Neural cell (in vitro differentiated cells): ENCODE data around the gene MYO9B. TPM values are rescaled to one million over a fixed set of nuclear protein-coding genes. Genes with fewer than 3 reads are reported as not detected.

ENCODE experiments used
- H2AFZ ChIP-seq: fragments of 200-600, 300-800 bp; sonication (generic), shearing (Covaris generic); 2 replicates; pipeline ENCODE4 v1.6.0; 2014; ENCODE audit warnings: low read depth, mild to moderate bottlenecking, antibody characterized with exemption, low read length, moderate library complexity
- H3F3A ChIP-seq: fragments of 200-600 bp; shearing (Covaris generic); 2 replicates; pipeline ENCODE4 v1.6.1; 2016; ENCODE audit warnings: mild to moderate bottlenecking, moderate library complexity, mixed read lengths, antibody characterized with exemption, low read length; ENCODE audit not compliant: insufficient read depth, poor library complexity, severe bottlenecking
- H3K27ac ChIP-seq: fragments of 200-600, 300-800 bp; sonication (generic), shearing (Covaris generic); 2 replicates; pipeline ENCODE4 v1.5.1; 2014; ENCODE audit warnings: mild to moderate bottlenecking, low read length, moderate library complexity
- H3K27me3 ChIP-seq: fragments of 300-800, 200-600 bp; sonication (generic), shearing (Covaris generic); 2 replicates; pipeline ENCODE4 v1.6.0; 2014; ENCODE audit warnings: mild to moderate bottlenecking, low read depth, low read length, moderate library complexity; ENCODE audit not compliant: insufficient read depth
- H3K36me3 ChIP-seq: fragments of 300-800, 200-600 bp; sonication (generic), shearing (Covaris generic); 2 replicates; pipeline ENCODE4 v1.5.1; 2014; ENCODE audit warnings: mild to moderate bottlenecking, antibody characterized with exemption, low read length, moderate library complexity; ENCODE audit not compliant: insufficient read depth
- H3K4me2 ChIP-seq: fragments of 300-800, 200-600 bp; sonication (generic), shearing (Covaris generic); 2 replicates; pipeline ENCODE4 v1.6.0; 2014; ENCODE audit warnings: mild to moderate bottlenecking, low read length
- H3K4me3 ChIP-seq: fragments of 300-800, 200-600 bp; sonication (generic), shearing (Covaris generic); 2 replicates; pipeline ENCODE4 v1.5.1; 2014; ENCODE audit warnings: mild to moderate bottlenecking, low read length, moderate library complexity
- H3K79me2 ChIP-seq: fragments of 200-600 bp; shearing (Covaris generic); replicated peaks from 2 replicates; pipeline ENCODE4 v1.6.0; 2014; ENCODE audit warnings: mild to moderate bottlenecking, low read length, moderate library complexity; ENCODE audit not compliant: insufficient read depth
- H3K9ac ChIP-seq: fragments of 300-800, 200-600 bp; sonication (generic), shearing (Covaris generic); 2 replicates; pipeline ENCODE4 v1.6.1; 2016; ENCODE audit warnings: mild to moderate bottlenecking, low read length, mixed read lengths
- H3K9me2 ChIP-seq: fragments of 200-600 bp; shearing (Covaris generic); 2 replicates; pipeline ENCODE4 v1.6.1; 2016; ENCODE audit warnings: mild to moderate bottlenecking, low read length, mixed read lengths; ENCODE audit not compliant: insufficient read depth
- H3K9me3 ChIP-seq: fragments of 200-600, 300-800 bp; sonication (generic), shearing (Covaris generic); 2 replicates; pipeline ENCODE4 v1.6.1; 2016; ENCODE audit warnings: mild to moderate bottlenecking, mixed run types, low read length, moderate library complexity, mixed read lengths
- H4K20me1 ChIP-seq: fragments of 200-600 bp; shearing (Covaris generic); 2 replicates; pipeline ENCODE4 v1.6.1; 2016; ENCODE audit warnings: mild to moderate bottlenecking, mixed run types; ENCODE audit not compliant: insufficient read depth
- EP300 ChIP-seq: fragments of 450-650 bp; conservative IDR thresholded peaks from 2 replicates; pipeline ENCODE4 v1.6.1; 2014; ENCODE audit warnings: antibody characterized with exemption, mild to moderate bottlenecking, moderate library complexity; ENCODE audit not compliant: poor library complexity, severe bottlenecking
- EZH2 ChIP-seq: fragments of 200-600, 300-800 bp; shearing (Covaris generic), sonication (generic); IDR thresholded peaks from 2 replicates; pipeline ENCODE4 v1.6.1; 2014; ENCODE audit warnings: antibody characterized with exemption, low read length, borderline replicate concordance, mild to moderate bottlenecking; ENCODE audit not compliant: insufficient read depth, poor library complexity, severe bottlenecking
- MXI1 ChIP-seq: fragments of 450-650 bp; conservative IDR thresholded peaks from 2 replicates; pipeline ENCODE4 v1.6.1; 2014; ENCODE audit warnings: antibody characterized with exemption, mild to moderate bottlenecking; ENCODE audit not compliant: poor library complexity, severe bottlenecking
- POLR2AphosphoS5 ChIP-seq: IDR thresholded peaks from 2 replicates; pipeline ENCODE4 v1.6.1; 2012
- RAD21 ChIP-seq: fragments of 450-650 bp; conservative IDR thresholded peaks from 2 replicates; pipeline ENCODE4 v1.6.1; 2014; ENCODE audit warnings: antibody characterized with exemption, mild to moderate bottlenecking, moderate library complexity
- SMC3 ChIP-seq: fragments of 450-650 bp; conservative IDR thresholded peaks from 2 replicates; pipeline ENCODE4 v1.6.1; 2014; ENCODE audit warnings: antibody characterized with exemption, mild to moderate bottlenecking, moderate library complexity; ENCODE audit not compliant: poor library complexity
- TAF1 ChIP-seq: IDR thresholded peaks from 2 replicates; pipeline ENCODE4 v1.6.1; 2012; ENCODE audit warnings: low read depth
- polyA plus RNA-seq: library from polyadenylated mRNA; depleted of rRNA; stranded (reverse); fragments of >200 nt; gene quantifications from 2 replicates; pipeline ENCODE4 v1.2.3, GENCODE V29; 2014
- TF ChIP-seq, protein P1 (sequence below): fragments of 450-650 bp; IDR thresholded peaks from 2 replicates; pipeline ENCODE4 v1.5.1; 2014; ENCODE audit warnings: antibody characterized with exemption, mild to moderate bottlenecking, moderate library complexity; ENCODE audit not compliant: poor library complexity, severe bottlenecking
- TF ChIP-seq, protein P2 (sequence below): IDR thresholded peaks from 2 replicates; pipeline ENCODE4 v1.6.1; 2012; ENCODE audit warnings: borderline replicate concordance

MYO9B gene
- polyA plus RNA-seq, 1 donor from 2014 or later = 27.2 TPM

DNA sequence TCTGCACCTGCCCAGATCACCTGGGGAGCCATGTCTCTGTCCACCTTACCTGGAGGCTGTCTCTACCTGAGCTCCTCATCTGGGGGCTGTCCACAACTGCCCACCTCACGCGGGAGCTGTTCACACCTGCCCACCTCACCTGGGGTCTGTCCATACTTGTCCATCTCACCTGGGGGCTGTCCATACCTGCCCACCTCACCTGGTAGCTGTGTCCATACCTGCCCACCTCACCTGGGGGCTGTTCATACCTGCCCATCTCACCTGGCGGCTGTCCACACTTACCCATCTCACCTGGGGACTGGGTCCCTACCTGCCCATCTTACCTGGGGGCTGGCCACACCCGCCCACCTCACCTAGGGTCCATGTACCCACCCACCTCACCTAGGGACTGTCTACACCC, 38.9 kb upstream of the MYO9B start:
- Histone ChIP-seq H3K4me3 (no peak overlapping the region), H3K4me2 (no peak overlapping the region), H3F3A (no peaks in the 10 kb centered on the region), H3K9me2 (no peaks in the 10 kb centered on the region), H3K27ac (no peak overlapping the region), H4K20me1 (no peaks in the 10 kb centered on the region), H3K9me3 (no peaks in the 10 kb centered on the region), H3K36me3 (no peaks in the 10 kb centered on the region), H3K9ac (no peak overlapping the region), H2AFZ (no peak overlapping the region), H3K27me3 (no peaks in the 10 kb centered on the region), H3K79me2 (no peaks in the 10 kb centered on the region)
- TF ChIP-seq POLR2AphosphoS5 (no peak), MXI1 (no peak), RAD21 (no peak), SMC3 (no peak), EZH2 (no peak), TAF1 (no peak), EP300 (no peak)
- TF ChIP-seq, protein P1, sequence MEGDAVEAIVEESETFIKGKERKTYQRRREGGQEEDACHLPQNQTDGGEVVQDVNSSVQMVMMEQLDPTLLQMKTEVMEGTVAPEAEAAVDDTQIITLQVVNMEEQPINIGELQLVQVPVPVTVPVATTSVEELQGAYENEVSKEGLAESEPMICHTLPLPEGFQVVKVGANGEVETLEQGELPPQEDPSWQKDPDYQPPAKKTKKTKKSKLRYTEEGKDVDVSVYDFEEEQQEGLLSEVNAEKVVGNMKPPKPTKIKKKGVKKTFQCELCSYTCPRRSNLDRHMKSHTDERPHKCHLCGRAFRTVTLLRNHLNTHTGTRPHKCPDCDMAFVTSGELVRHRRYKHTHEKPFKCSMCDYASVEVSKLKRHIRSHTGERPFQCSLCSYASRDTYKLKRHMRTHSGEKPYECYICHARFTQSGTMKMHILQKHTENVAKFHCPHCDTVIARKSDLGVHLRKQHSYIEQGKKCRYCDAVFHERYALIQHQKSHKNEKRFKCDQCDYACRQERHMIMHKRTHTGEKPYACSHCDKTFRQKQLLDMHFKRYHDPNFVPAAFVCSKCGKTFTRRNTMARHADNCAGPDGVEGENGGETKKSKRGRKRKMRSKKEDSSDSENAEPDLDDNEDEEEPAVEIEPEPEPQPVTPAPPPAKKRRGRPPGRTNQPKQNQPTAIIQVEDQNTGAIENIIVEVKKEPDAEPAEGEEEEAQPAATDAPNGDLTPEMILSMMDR = no peak
- TF ChIP-seq, protein P2, sequence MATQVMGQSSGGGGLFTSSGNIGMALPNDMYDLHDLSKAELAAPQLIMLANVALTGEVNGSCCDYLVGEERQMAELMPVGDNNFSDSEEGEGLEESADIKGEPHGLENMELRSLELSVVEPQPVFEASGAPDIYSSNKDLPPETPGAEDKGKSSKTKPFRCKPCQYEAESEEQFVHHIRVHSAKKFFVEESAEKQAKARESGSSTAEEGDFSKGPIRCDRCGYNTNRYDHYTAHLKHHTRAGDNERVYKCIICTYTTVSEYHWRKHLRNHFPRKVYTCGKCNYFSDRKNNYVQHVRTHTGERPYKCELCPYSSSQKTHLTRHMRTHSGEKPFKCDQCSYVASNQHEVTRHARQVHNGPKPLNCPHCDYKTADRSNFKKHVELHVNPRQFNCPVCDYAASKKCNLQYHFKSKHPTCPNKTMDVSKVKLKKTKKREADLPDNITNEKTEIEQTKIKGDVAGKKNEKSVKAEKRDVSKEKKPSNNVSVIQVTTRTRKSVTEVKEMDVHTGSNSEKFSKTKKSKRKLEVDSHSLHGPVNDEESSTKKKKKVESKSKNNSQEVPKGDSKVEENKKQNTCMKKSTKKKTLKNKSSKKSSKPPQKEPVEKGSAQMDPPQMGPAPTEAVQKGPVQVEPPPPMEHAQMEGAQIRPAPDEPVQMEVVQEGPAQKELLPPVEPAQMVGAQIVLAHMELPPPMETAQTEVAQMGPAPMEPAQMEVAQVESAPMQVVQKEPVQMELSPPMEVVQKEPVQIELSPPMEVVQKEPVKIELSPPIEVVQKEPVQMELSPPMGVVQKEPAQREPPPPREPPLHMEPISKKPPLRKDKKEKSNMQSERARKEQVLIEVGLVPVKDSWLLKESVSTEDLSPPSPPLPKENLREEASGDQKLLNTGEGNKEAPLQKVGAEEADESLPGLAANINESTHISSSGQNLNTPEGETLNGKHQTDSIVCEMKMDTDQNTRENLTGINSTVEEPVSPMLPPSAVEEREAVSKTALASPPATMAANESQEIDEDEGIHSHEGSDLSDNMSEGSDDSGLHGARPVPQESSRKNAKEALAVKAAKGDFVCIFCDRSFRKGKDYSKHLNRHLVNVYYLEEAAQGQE = no peak

DNA sequence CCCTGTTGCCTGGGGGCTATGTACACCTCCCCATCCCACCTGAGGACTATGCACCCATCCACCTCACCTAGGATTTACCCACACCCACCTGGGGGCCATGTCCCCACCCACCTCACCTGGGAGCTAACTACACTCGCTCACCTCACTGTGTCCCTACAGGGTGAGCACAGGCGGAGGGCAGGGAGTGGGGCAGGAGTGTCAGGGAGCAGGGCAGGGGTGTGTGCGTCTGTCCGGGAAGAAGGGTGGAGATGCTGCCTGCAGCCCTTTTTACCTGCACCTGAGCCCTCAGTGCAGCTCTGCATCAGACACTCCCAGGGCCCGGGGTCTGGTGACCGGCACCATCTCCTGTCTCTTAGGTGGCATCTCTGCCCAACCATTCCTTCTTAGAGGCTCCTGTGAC, 38.4 kb upstream of the MYO9B start:
- H3F3A ChIP-seq = no peaks in the 10 kb centered on the region
- H2AFZ ChIP-seq = no peak overlapping the region
- no peaks in the 10 kb centered on the region for H3K36me3 ChIP-seq
- H3K9ac ChIP-seq = no peak overlapping the region
- no peak overlapping the region for H3K27ac ChIP-seq
- no peak overlapping the region for H3K4me3 ChIP-seq
- no peaks in the 10 kb centered on the region for H3K79me2 ChIP-seq
- TF ChIP-seq EZH2 = no peak
- no peaks in the 10 kb centered on the region for H3K9me2 ChIP-seq
- H3K4me2 ChIP-seq = no peak overlapping the region
- H4K20me1 ChIP-seq = no peaks in the 10 kb centered on the region
- no peaks in the 10 kb centered on the region for H3K27me3 ChIP-seq
- H3K9me3 ChIP-seq = no peaks in the 10 kb centered on the region

DNA sequence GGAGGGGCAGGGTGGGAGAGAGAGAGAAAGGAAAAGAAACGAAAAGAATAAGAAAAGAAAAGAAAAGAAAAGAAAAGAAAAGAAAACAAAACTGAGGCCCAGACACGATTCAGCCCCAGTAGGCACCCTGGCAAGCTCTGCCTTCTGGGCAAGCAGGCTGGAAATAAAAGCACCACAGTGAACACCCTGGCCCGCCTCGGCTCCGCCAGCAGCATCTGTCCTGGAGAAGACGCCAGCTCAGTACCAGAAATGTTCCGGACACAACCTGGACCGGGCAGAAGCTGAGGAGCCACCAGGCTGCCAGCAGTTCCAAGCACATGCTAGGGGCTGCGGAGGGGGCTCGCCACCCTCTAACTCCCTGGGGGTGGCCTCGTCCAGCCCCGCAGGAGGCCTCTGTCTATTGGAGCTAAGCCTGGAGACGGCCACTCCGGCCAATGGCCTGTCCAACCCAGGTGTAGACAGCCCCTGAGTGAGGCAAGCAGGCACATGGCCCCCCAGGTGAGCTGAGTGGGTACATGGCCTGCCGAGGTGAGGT, 37.5 kb upstream of the MYO9B start:
- H3K4me3 ChIP-seq = no peak overlapping the region
- no peaks in the 10 kb centered on the region for H3K79me2 ChIP-seq
- no peak for TF ChIP-seq EP300
- TF ChIP-seq, protein P2 = no peak
- no peak for TF ChIP-seq POLR2AphosphoS5
- no peak for TF ChIP-seq SMC3
- TF ChIP-seq TAF1 = no peak
- TF ChIP-seq RAD21 = no peak
- TF ChIP-seq MXI1 = no peak
- TF ChIP-seq, protein P1 = no peak
- TF ChIP-seq EZH2 = no peak
- no peak overlapping the region for H3K9ac ChIP-seq
- H3K9me3 ChIP-seq = no peaks in the 10 kb centered on the region
- no peaks in the 10 kb centered on the region for H3F3A ChIP-seq
- no peaks in the 10 kb centered on the region for H3K27me3 ChIP-seq
- H2AFZ ChIP-seq = no peak overlapping the region
- no peaks in the 10 kb centered on the region for H4K20me1 ChIP-seq
- no peak overlapping the region for H3K27ac ChIP-seq
- no peak overlapping the region for H3K4me2 ChIP-seq
- H3K9me2 ChIP-seq = no peaks in the 10 kb centered on the region
- no peaks in the 10 kb centered on the region for H3K36me3 ChIP-seq
